Spleen (tissue), 11 donors: ENCODE data around the gene RNASEH2C. TPM values are rescaled to one million over a fixed set of nuclear protein-coding genes. Genes with fewer than 3 reads are reported as not detected.
A peak's percentile ranks its signal among the peaks of the same experiment; 100 is the strongest.

Source experiments
- DNase-seq: peaks from one replicate; pipeline ENCODE4 v3.0.0-alpha.2; 2020
- H3K27ac ChIP-seq, 8 donors: fragments of 200-600 bp; sonication (generic) in 7 of 8; 1 replicate in 4 of 8; 2 replicates in 4 of 8; pipeline versions ENCODE4 v1.5.0 to v1.8.0; 2016 to 2021; ENCODE audit warnings: inconsistent platforms in 4 of 8, mild to moderate bottlenecking in 4 of 8, moderate library complexity in 1 of 8
- H3K27me3 ChIP-seq, 7 donors: fragments of 200-600 bp; sonication (generic) in 6 of 7; replicated peaks in 1 of 7; 1 replicate in 4 of 7; 2 replicates in 3 of 7; pipeline versions ENCODE4 v1.5.0 to v1.8.0; 2016 to 2021; ENCODE audit warnings: inconsistent platforms in 3 of 7, mild to moderate bottlenecking in 1 of 7
- H3K36me3 ChIP-seq, 6 donors: fragments of 200-600 bp; sonication (generic) in 5 of 6; 1 replicate in 4 of 6; 2 replicates in 2 of 6; pipeline versions ENCODE4 v1.5.0 to v1.8.0; 2016 to 2021; ENCODE audit warnings: inconsistent platforms in 2 of 6
- H3K4me1 ChIP-seq, 6 donors: fragments of 200-600 bp; sonication (generic) in 5 of 6; 1 replicate in 3 of 6; 2 replicates in 3 of 6; pipeline versions ENCODE4 v1.5.0 to v1.8.0; 2016 to 2021; ENCODE audit warnings: inconsistent platforms in 3 of 6
- H3K4me3 ChIP-seq, 8 donors: fragments of 200-600 bp; sonication (generic) in 7 of 8; 1 replicate in 4 of 8; 2 replicates in 4 of 8; pipeline versions ENCODE4 v1.5.0 to v1.8.0; 2016 to 2021; ENCODE audit warnings: inconsistent platforms in 4 of 8, mild to moderate bottlenecking in 4 of 8, moderate library complexity in 2 of 8
- H3K9me3 ChIP-seq, 8 donors: fragments of 200-600 bp; sonication (generic) in 7 of 8; 1 replicate in 4 of 8; 2 replicates in 4 of 8; pipeline versions ENCODE4 v1.5.0 to v1.8.0; 2016 to 2021; ENCODE audit warnings: inconsistent platforms in 4 of 8
- CTCF ChIP-seq, 11 experiments: fragments of 200-600 bp in 7 of 11; fragments of 450-650 bp in 4 of 11; sonication (generic) in 4 of 11; IDR thresholded peaks in 8 of 11; conservative IDR thresholded peaks in 3 of 11; 1 replicate in 7 of 11; 2 replicates in 4 of 11; pipeline versions ENCODE4 v1.4.0 to v1.8.0; 2016 to 2021; ENCODE audit warnings: antibody characterized with exemption in 11 of 11, inconsistent platforms in 4 of 11, mild to moderate bottlenecking in 1 of 11
- POLR2A ChIP-seq, 3 donors: fragments of 450-650 bp; IDR thresholded peaks; one replicate each; pipeline ENCODE4 v1.5.1; 2017; ENCODE audit warnings: antibody characterized with exemption in 3 of 3, mild to moderate bottlenecking in 1 of 3
- POLR2AphosphoS5 ChIP-seq, 3 donors: sonication (generic); formaldehyde crosslinking; IDR thresholded peaks; one replicate each; pipeline ENCODE4 v1.5.1; 2017; ENCODE audit warnings: antibody characterized with exemption in 3 of 3
- WGBS, 5 donors: extraction: QIAGEN DNeasy Blood & Tissue Kit in 3 of 5; methylation state at CpG; one replicate each; pipeline versions ENCODE4 v1.1.5 to v1.1.7; 2013 to 2018; 5-methylcytosine and 5-hydroxymethylcytosine counted together
- intact Hi-C: fragments of 100-400 bp; cut with DNase I; formaldehyde crosslinking; loops from one replicate; pipeline ENCODE4 v1.15.0; 2023; ENCODE audit warnings: low total_unique reads
- polyA plus RNA-seq, 3 donors: library from polyadenylated mRNA; stranded (reverse); fragments of 200-250 nt; gene quantifications; one replicate each; pipeline ENCODE4 v1.2.1, GENCODE V29; 2013
- total RNA-seq, 7 donors: library from RNA; depleted of rRNA in 3 of 7; stranded (reverse); fragments of >200 nt in 3 of 7; fragmentation: NEBNext Ultra II Directional in 4 of 7; extraction: Animal tissue kit (Norgen Biotek cat#: 25700) in 4 of 7; gene quantifications; one replicate each; pipeline versions ENCODE4 v1.1.0 to v1.2.1, GENCODE V29; 2016 to 2021
- donor health status: healthy with polysubstance abuse.
- donor health status: DM: no; HTN: no; CAD: no; lungs with moderate emphysema.
- donor health status: DM: no; HTN: no; CAD: no.
- donor health status: Bipolar disorder and iron deficiency.
- donor health status: healthy.
- donor health status: DM: no; HTN: no; CAD: no.
- donor health status: DM: yes; HTN: yes; CAD: no.

Gene RNASEH2C
- total and polyA plus RNA-seq, 10 donors = 51.0 to 141 (median 60.9) TPM

GRCh38 chr11:65718531-65718930 is 2.1 kb downstream of the RNASEH2C start:
- Histone ChIP-seq H3K36me3 (peaks cover 6 to 63% (median 58%) of the 10 kb centered on the region in 6 donors), H3K4me3 (peak overlapping the region in 1 of 8 donors; percentile 95), H3K4me1 (peaks cover 16 to 62% (median 32%) of the 10 kb centered on the region in 6 donors), H3K27ac (peak overlapping the region in 1 of 8 donors; percentile 97), H3K9me3 (no peaks in the 10 kb centered on the region), H3K27me3 (no peaks in the 10 kb centered on the region)
- 95 to 99% (median 98%) methylated on average over 4 of the region's 4 CpGs for WGBS, 5 donors
- intact Hi-C loops = loop anchor here (10.0 kb wide), 2 partner anchors 96 to 276 kb away; no protein-coding TSS in a partner anchor
- no peak for TF ChIP-seq POLR2A (IDR thresholded peaks at IDR 0.05)
- no peak for TF ChIP-seq CTCF (IDR thresholded peaks at IDR 0.05 in 8 of 11, conservative IDR thresholded peaks at IDR 0.05 in 3 of 11)
- no peak for TF ChIP-seq POLR2AphosphoS5 (IDR thresholded peaks at IDR 0.05)
- no peak for DNase-seq

GRCh38 chr11:65717906-65718305 is 2.7 kb downstream of the RNASEH2C start:
- Histone ChIP-seq H3K27me3 (no peaks in the 10 kb centered on the region), H3K36me3 (peaks cover 6 to 69% (median 64%) of the 10 kb centered on the region in 6 donors), H3K4me3 (no peak overlapping the region), H3K27ac (no peak overlapping the region), H3K9me3 (no peaks in the 10 kb centered on the region), H3K4me1 (peaks cover 18 to 68% (median 38%) of the 10 kb centered on the region in 6 donors)
- 76 to 88% (median 83%) methylated on average over 4 to 6 of the region's 6 CpGs for WGBS, 5 donors
- TF ChIP-seq CTCF (IDR thresholded peaks at IDR 0.05 in 8 of 11, conservative IDR thresholded peaks at IDR 0.05 in 3 of 11) (no peak), POLR2AphosphoS5 (IDR thresholded peaks at IDR 0.05) (peak in 2 of 3 donors; percentile 6 to 28)
- intact Hi-C loops = loop anchor here (10.0 kb wide), 2 partner anchors 97 to 277 kb away; no protein-coding TSS in a partner anchor
- no peak for DNase-seq

GRCh38 chr11:65716774-65717405 is 3.7 kb downstream of the RNASEH2C start:
- 86 to 91% (median 89%) methylated on average over 8 to 14 of the region's 14 CpGs for WGBS, 5 donors

GRCh38 chr11:65716302-65716701 is 4.3 kb downstream of the RNASEH2C start:
- H3K4me3 ChIP-seq = no peak overlapping the region
- peaks cover 6 to 71% (median 65%) of the 10 kb centered on the region in 6 donors for H3K36me3 ChIP-seq
- peaks cover 22 to 77% (median 45%) of the 10 kb centered on the region in 6 donors for H3K4me1 ChIP-seq
- H3K27ac ChIP-seq = no peak overlapping the region
- 74 to 94% (median 85%) methylated on average over 7 of the region's 7 CpGs for WGBS, 5 donors
- TF ChIP-seq POLR2AphosphoS5 (IDR thresholded peaks at IDR 0.05) (peak in 2 of 3 donors; percentile 3 to 23), CTCF (IDR thresholded peaks at IDR 0.05 in 8 of 11, conservative IDR thresholded peaks at IDR 0.05 in 3 of 11) (no peak), POLR2A (IDR thresholded peaks at IDR 0.05) (no peak)
- intact Hi-C loops = loop anchor here (10.0 kb wide), 2 partner anchors 98 to 278 kb away; no protein-coding TSS in a partner anchor
- DNase-seq = peak; percentile 36
- H3K9me3 ChIP-seq = no peaks in the 10 kb centered on the region
- H3K27me3 ChIP-seq = no peaks in the 10 kb centered on the region

More at GRCh38 chr11:65716774-65717405, 3.7 kb downstream of the RNASEH2C start:
- peaks cover 22 to 74% (median 43%) of the 10 kb centered on the region in 6 donors for H3K4me1 ChIP-seq
- H3K27ac ChIP-seq = no peak overlapping the region
- TF ChIP-seq POLR2A (IDR thresholded peaks at IDR 0.05) (no peak), POLR2AphosphoS5 (IDR thresholded peaks at IDR 0.05) (peak in 1 of 3 donors; percentile 43)
- no peaks in the 10 kb centered on the region for H3K27me3 ChIP-seq
- H3K9me3 ChIP-seq = no peaks in the 10 kb centered on the region
- H3K36me3 ChIP-seq = peaks cover 6 to 71% (median 65%) of the 10 kb centered on the region in 6 donors
- intact Hi-C loops = loop anchor here (10.0 kb wide), 2 partner anchors 98 to 278 kb away; no protein-coding TSS in a partner anchor
- no peak overlapping the region for H3K4me3 ChIP-seq
- no peak for DNase-seq
